Measurements from ENCODE around the gene RTN1. TPM values are rescaled to one million over a fixed set of nuclear protein-coding genes. Genes with fewer than 3 reads are reported as not detected.

The RTN1 gene
- total RNA-seq, 2 experiments from 2014 or later = not detected

GRCh38 chr14:59755409-59756135 lies 115.0 kb downstream of the RTN1 start:
- no peak for DNase-seq
- Mint-ChIP-seq H3K9me3 (no peaks in the 10 kb centered on the region), H3K36me3 (ENCODE audit: low read depth) (no peaks in the 10 kb centered on the region), H3K27me3 (no peaks in the 10 kb centered on the region), H3K27ac (no peak overlapping the region), H3K4me1 (no peaks in the 10 kb centered on the region), H3K4me3 (no peak overlapping the region)
- POLR2A ChIA-PET = no interaction called here
- CTCF ChIA-PET = no interaction called here

GRCh38 chr14:59754256-59754655 lies 116.3 kb downstream of the RTN1 start:
- Mint-ChIP-seq H3K27me3 (no peaks in the 10 kb centered on the region), H3K36me3 (ENCODE audit: low read depth) (no peaks in the 10 kb centered on the region), H3K4me1 (no peaks in the 10 kb centered on the region), H3K4me3 (no peak overlapping the region), H3K27ac (no peak overlapping the region), H3K9me3 (no peaks in the 10 kb centered on the region)
- CTCF ChIA-PET = interaction anchor here (1.0 kb wide), 1 partner anchor 14 kb away, joined by 4 read pairs; no protein-coding TSS in a partner anchor
- POLR2A ChIA-PET = no interaction called here
- no peak for DNase-seq

GRCh38 chr14:59753512-59753911 lies 117.1 kb downstream of the RTN1 start:
- no peak for DNase-seq
- H3K36me3 Mint-ChIP-seq (ENCODE audit: low read depth) = no peaks in the 10 kb centered on the region
- H3K4me1 Mint-ChIP-seq = no peaks in the 10 kb centered on the region
- H3K9me3 Mint-ChIP-seq = no peaks in the 10 kb centered on the region
- no peak overlapping the region for H3K27ac Mint-ChIP-seq
- POLR2A ChIA-PET = no interaction called here
- no peaks in the 10 kb centered on the region for H3K27me3 Mint-ChIP-seq
- CTCF ChIA-PET = no interaction called here
- no peak overlapping the region for H3K4me3 Mint-ChIP-seq

- no peak for DNase-seq
- no peak overlapping the region for H3K27ac Mint-ChIP-seq
- CTCF ChIA-PET = no interaction called here
Observed at GRCh38 chr14:59751578-59751977, 119.0 kb downstream of the RTN1 start.

GRCh38 chr14:59739794-59740193 lies 130.8 kb downstream of the RTN1 start:
- Mint-ChIP-seq H3K9me3 (peaks cover 8% of the 10 kb centered on the region), H3K4me1 (no peaks in the 10 kb centered on the region), H3K27ac (no peak overlapping the region), H3K4me3 (no peak overlapping the region), H3K36me3 (ENCODE audit: low read depth) (no peaks in the 10 kb centered on the region), H3K27me3 (peaks cover 2% of the 10 kb centered on the region)
- ChIA-PET CTCF (no interaction called here), POLR2A (no interaction called here)
- DNase-seq = no peak

More at GRCh38 chr14:59751578-59751977, 119.0 kb downstream of the RTN1 start:
- H3K36me3 Mint-ChIP-seq (ENCODE audit: low read depth) = no peaks in the 10 kb centered on the region
- H3K27me3 Mint-ChIP-seq = no peaks in the 10 kb centered on the region
- H3K4me1 Mint-ChIP-seq = no peaks in the 10 kb centered on the region
- H3K4me3 Mint-ChIP-seq = no peak overlapping the region
- H3K9me3 Mint-ChIP-seq = no peaks in the 10 kb centered on the region
- POLR2A ChIA-PET = no interaction called here

- Mint-ChIP-seq H3K27ac (no peak overlapping the region), H3K9me3 (no peaks in the 10 kb centered on the region), H3K4me1 (no peaks in the 10 kb centered on the region), H3K4me3 (no peak overlapping the region), H3K36me3 (ENCODE audit: low read depth) (no peaks in the 10 kb centered on the region), H3K27me3 (no peaks in the 10 kb centered on the region)
- no peak for DNase-seq
- CTCF ChIA-PET = no interaction called here
- POLR2A ChIA-PET = no interaction called here
Observed at GRCh38 chr14:59728304-59728703, 142.3 kb downstream of the RTN1 start.

- no peak overlapping the region for H3K4me3 Mint-ChIP-seq
- ChIA-PET CTCF (no interaction called here), POLR2A (no interaction called here)
- H3K36me3 Mint-ChIP-seq (ENCODE audit: low read depth) = no peaks in the 10 kb centered on the region
- H3K9me3 Mint-ChIP-seq = no peaks in the 10 kb centered on the region
- no peak overlapping the region for H3K27ac Mint-ChIP-seq
- DNase-seq = no peak
- H3K4me1 Mint-ChIP-seq = no peaks in the 10 kb centered on the region
- H3K27me3 Mint-ChIP-seq = no peaks in the 10 kb centered on the region
Observed at GRCh38 chr14:59727073-59727661, 143.4 kb downstream of the RTN1 start.

GRCh38 chr14:59711080-59711479 lies 159.5 kb downstream of the RTN1 start:
- Mint-ChIP-seq H3K4me3 (no peak overlapping the region), H3K27me3 (no peaks in the 10 kb centered on the region), H3K27ac (no peak overlapping the region), H3K9me3 (no peaks in the 10 kb centered on the region), H3K36me3 (ENCODE audit: low read depth) (no peaks in the 10 kb centered on the region), H3K4me1 (no peaks in the 10 kb centered on the region)
- POLR2A ChIA-PET = no interaction called here
- no peak for DNase-seq
- CTCF ChIA-PET = no interaction called here

- ChIA-PET POLR2A (no interaction called here), CTCF (no interaction called here)
- Mint-ChIP-seq H3K36me3 (ENCODE audit: low read depth) (no peaks in the 10 kb centered on the region), H3K9me3 (no peaks in the 10 kb centered on the region), H3K4me1 (no peaks in the 10 kb centered on the region), H3K4me3 (no peak overlapping the region), H3K27me3 (no peaks in the 10 kb centered on the region), H3K27ac (no peak overlapping the region)
- DNase-seq = no peak
Observed at GRCh38 chr14:59707778-59708561, 162.6 kb downstream of the RTN1 start.

GRCh38 chr14:59705866-59706265 lies 164.7 kb downstream of the RTN1 start:
- no peaks in the 10 kb centered on the region for H3K36me3 Mint-ChIP-seq (ENCODE audit: low read depth)
- CTCF ChIA-PET = no interaction called here
- H3K27me3 Mint-ChIP-seq = no peaks in the 10 kb centered on the region
- H3K9me3 Mint-ChIP-seq = no peaks in the 10 kb centered on the region
- POLR2A ChIA-PET = no interaction called here
- DNase-seq = no peak
- no peak overlapping the region for H3K4me3 Mint-ChIP-seq
- no peaks in the 10 kb centered on the region for H3K4me1 Mint-ChIP-seq
- H3K27ac Mint-ChIP-seq = no peak overlapping the region

GRCh38 chr14:59705245-59705644 lies 165.3 kb downstream of the RTN1 start:
- CTCF ChIA-PET = no interaction called here
- no peak overlapping the region for H3K4me3 Mint-ChIP-seq
- H3K4me1 Mint-ChIP-seq = no peaks in the 10 kb centered on the region
- POLR2A ChIA-PET = no interaction called here
- H3K9me3 Mint-ChIP-seq = no peaks in the 10 kb centered on the region
- H3K27ac Mint-ChIP-seq = no peak overlapping the region
- DNase-seq = no peak
- no peaks in the 10 kb centered on the region for H3K36me3 Mint-ChIP-seq (ENCODE audit: low read depth)
- no peaks in the 10 kb centered on the region for H3K27me3 Mint-ChIP-seq

GRCh38 chr14:59704054-59704645 lies 166.4 kb downstream of the RTN1 start:
- Mint-ChIP-seq H3K36me3 (ENCODE audit: low read depth) (no peaks in the 10 kb centered on the region), H3K4me3 (no peak overlapping the region), H3K4me1 (no peaks in the 10 kb centered on the region), H3K27me3 (no peaks in the 10 kb centered on the region), H3K27ac (no peak overlapping the region), H3K9me3 (no peaks in the 10 kb centered on the region)
- ChIA-PET POLR2A (no interaction called here), CTCF (no interaction called here)
- DNase-seq = no peak

- H3K4me3 Mint-ChIP-seq = no peak overlapping the region
- no peak overlapping the region for H3K27ac Mint-ChIP-seq
- H3K9me3 Mint-ChIP-seq = no peaks in the 10 kb centered on the region
- H3K27me3 Mint-ChIP-seq = peaks cover 5% of the 10 kb centered on the region
- ChIA-PET CTCF (no interaction called here), POLR2A (no interaction called here)
- no peak for DNase-seq
- H3K4me1 Mint-ChIP-seq = no peaks in the 10 kb centered on the region
- H3K36me3 Mint-ChIP-seq (ENCODE audit: low read depth) = no peaks in the 10 kb centered on the region
Observed at GRCh38 chr14:59699442-59699841, 171.1 kb downstream of the RTN1 start.

All from activated CD4-positive, alpha-beta memory T cell treated with anti-CD3 and anti-CD28 coated beads, Interleukin-2, amount 10 ng/mL, durations not matched to agents 7 days and 5 days (primary cell).